Measurements from ENCODE around the gene SHROOM1. TPM values are rescaled to one million over a fixed set of nuclear protein-coding genes. Genes with fewer than 3 reads are reported as not detected.

The SHROOM1 gene
- total RNA-seq, 1 experiment from 2014 or later = 23.3 TPM

GRCh38 chr5:132853323-132853722 is 22.9 kb upstream of the SHROOM1 start:
- Histone ChIP-seq H4K20me1 (ENCODE audit: insufficient read depth) (no peaks in the 10 kb centered on the region), H2AFZ (no peak overlapping the region), H3K27ac (no peak overlapping the region), H3K4me1 (replicated peaks; ENCODE audit: insufficient read depth) (peaks cover 9% of the 10 kb centered on the region), H3K9me2 (ENCODE audit: insufficient read depth) (no peaks in the 10 kb centered on the region), H3K27me3 (ENCODE audit: insufficient read depth, low read depth) (no peaks in the 10 kb centered on the region), H3K36me3 (ENCODE audit: low read depth) (no peaks in the 10 kb centered on the region), H3F3A (ENCODE audit: insufficient read depth, low read depth) (0 out of 2 replicates have a peak, but pooled peaks cover 6% of the 10 kb centered on the region), H3K9me3 (ENCODE audit: insufficient read depth, low read depth) (no peaks in the 10 kb centered on the region), H3K4me3 (no peak overlapping the region), H3K4me2 (no peak overlapping the region), H3K79me2 (ENCODE audit: low read depth) (no peaks in the 10 kb centered on the region)
- ChIA-PET CTCF (no interaction called here), POLR2A (ENCODE audit: unreplicated experiment) (no interaction called here)
- intact Hi-C loops (cut with micrococcal nuclease; ENCODE audit: unreplicated experiment) = no loop called here
- DNase-seq = no peak
- no TSS peak for BruUV-seq (replicated peaks)
- TF ChIP-seq CTCF (conservative IDR thresholded peaks at IDR 0.05) (no peak), EZH2 (IDR thresholded peaks at IDR 0.05; ENCODE audit: low read depth) (no peak)

GRCh38 chr5:132850066-132850465 is 19.6 kb upstream of the SHROOM1 start:
- ChIA-PET CTCF (no interaction called here), POLR2A (ENCODE audit: unreplicated experiment) (no interaction called here)
- 0 out of 2 replicates have a peak, but pooled peaks cover 6% of the 10 kb centered on the region for H3F3A ChIP-seq (ENCODE audit: insufficient read depth, low read depth)
- intact Hi-C loops (cut with micrococcal nuclease; ENCODE audit: unreplicated experiment) = no loop called here
- H3K27me3 ChIP-seq (ENCODE audit: insufficient read depth, low read depth) = no peaks in the 10 kb centered on the region
- TF ChIP-seq CTCF (conservative IDR thresholded peaks at IDR 0.05) = no peak
- no peak for TF ChIP-seq EZH2 (IDR thresholded peaks at IDR 0.05; ENCODE audit: low read depth)
- DNase-seq = no peak
- no peak overlapping the region for H3K4me3 ChIP-seq
- peaks cover 9% of the 10 kb centered on the region for H3K4me1 ChIP-seq (replicated peaks; ENCODE audit: insufficient read depth)
- no peak overlapping the region for H2AFZ ChIP-seq
- H3K36me3 ChIP-seq (ENCODE audit: low read depth) = no peaks in the 10 kb centered on the region
- no peak overlapping the region for H3K27ac ChIP-seq
- BruUV-seq (replicated peaks) = no TSS peak
- no peaks in the 10 kb centered on the region for H3K9me3 ChIP-seq (ENCODE audit: insufficient read depth, low read depth)
- H3K79me2 ChIP-seq (ENCODE audit: low read depth) = no peaks in the 10 kb centered on the region
- H4K20me1 ChIP-seq (ENCODE audit: insufficient read depth) = no peaks in the 10 kb centered on the region
- no peak overlapping the region for H3K4me2 ChIP-seq
- H3K9me2 ChIP-seq (ENCODE audit: insufficient read depth) = no peaks in the 10 kb centered on the region

GRCh38 chr5:132849347-132849746 is 18.9 kb upstream of the SHROOM1 start:
- H3K79me2 ChIP-seq (ENCODE audit: low read depth) = no peaks in the 10 kb centered on the region
- H3K4me3 ChIP-seq = no peak overlapping the region
- H2AFZ ChIP-seq = 0 out of 2 replicates have a peak overlapping the region, but pooled peaks have one; percentile 20
- ChIA-PET POLR2A (ENCODE audit: unreplicated experiment) (no interaction called here), CTCF (no interaction called here)
- TF ChIP-seq EZH2 (IDR thresholded peaks at IDR 0.05; ENCODE audit: low read depth) (no peak), CTCF (conservative IDR thresholded peaks at IDR 0.05) (no peak)
- no peaks in the 10 kb centered on the region for H3K9me2 ChIP-seq (ENCODE audit: insufficient read depth)
- no peaks in the 10 kb centered on the region for H3K36me3 ChIP-seq (ENCODE audit: low read depth)
- intact Hi-C loops (cut with micrococcal nuclease; ENCODE audit: unreplicated experiment) = no loop called here
- DNase-seq = no peak
- H3K27me3 ChIP-seq (ENCODE audit: insufficient read depth, low read depth) = no peaks in the 10 kb centered on the region
- H3F3A ChIP-seq (ENCODE audit: insufficient read depth, low read depth) = 0 out of 2 replicates have a peak, but pooled peaks cover 6% of the 10 kb centered on the region
- no TSS peak for BruUV-seq (replicated peaks)
- peaks cover 9% of the 10 kb centered on the region for H3K4me1 ChIP-seq (replicated peaks; ENCODE audit: insufficient read depth)
- H3K9me3 ChIP-seq (ENCODE audit: insufficient read depth, low read depth) = no peaks in the 10 kb centered on the region
- H3K4me2 ChIP-seq = peak overlapping the region; percentile 30
- H4K20me1 ChIP-seq (ENCODE audit: insufficient read depth) = no peaks in the 10 kb centered on the region
- H3K27ac ChIP-seq = peak overlapping the region; percentile 12; the same call in 1 of the 2 replicates
